Measurements from ENCODE around the gene ACIN1. TPM values are rescaled to one million over a fixed set of nuclear protein-coding genes. Genes with fewer than 3 reads are reported as not detected.
A peak's percentile ranks its signal among the peaks of the same experiment; 100 is the strongest.

ACIN1 gene
- polyA plus RNA-seq, 1 donor = 225 TPM

GRCh38 chr14:23104591-23105347 lies 9.8 kb upstream of the ACIN1 start, which contains the start of gene CIROP:
TSS of gene CIROP (minus strand) at chr14:23104989. CDS start at chr14:23104920, 69 bp downstream.
- no peak for DNase-seq
- H3K36me3 ChIP-seq (ENCODE audit: control insufficient read depth, insufficient read depth, low read length) = no peaks in the 10 kb centered on the region
- H3K4me3 ChIP-seq (ENCODE audit: low read length) = no peak within 1 kb of the TSS
- H3K4me1 ChIP-seq (ENCODE audit: control insufficient read depth, insufficient read depth, low read length) = no peaks in the 10 kb centered on the region
- WGBS (ENCODE audit: insufficient coverage, low lambda C conversion rate) = no CpG with 5 or more reads among the region's 11 CpGs
- no peak within 1 kb of the TSS for H3K27ac ChIP-seq (ENCODE audit: low read length)
- H3K27me3 ChIP-seq (ENCODE audit: control insufficient read depth, insufficient read depth, low read length) = peaks cover 10% of the 10 kb centered on the region
- H3K9me3 ChIP-seq (ENCODE audit: control insufficient read depth, low read depth, low read length) = peaks cover 7% of the 10 kb centered on the region

- Histone ChIP-seq H3K27ac (ENCODE audit: low read length) (no peak overlapping the region), H3K4me1 (ENCODE audit: control insufficient read depth, insufficient read depth, low read length) (no peaks in the 10 kb centered on the region), H3K9me3 (ENCODE audit: control insufficient read depth, low read depth, low read length) (peaks cover 7% of the 10 kb centered on the region), H3K4me3 (ENCODE audit: low read length) (no peak overlapping the region), H3K36me3 (ENCODE audit: control insufficient read depth, insufficient read depth, low read length) (peaks cover 5% of the 10 kb centered on the region), H3K27me3 (ENCODE audit: control insufficient read depth, insufficient read depth, low read length) (peaks cover 10% of the 10 kb centered on the region)
- DNase-seq = no peak
- WGBS (ENCODE audit: insufficient coverage, low lambda C conversion rate) = no CpG with 5 or more reads among the region's 6 CpGs
Measured at GRCh38 chr14:23104070-23104590, 9.2 kb upstream of the ACIN1 start.

GRCh38 chr14:23103581-23103980 lies 8.6 kb upstream of the ACIN1 start:
- Histone ChIP-seq H3K36me3 (ENCODE audit: control insufficient read depth, insufficient read depth, low read length) (peaks cover 9% of the 10 kb centered on the region), H3K27ac (ENCODE audit: low read length) (no peak overlapping the region), H3K4me3 (ENCODE audit: low read length) (no peak overlapping the region), H3K27me3 (ENCODE audit: control insufficient read depth, insufficient read depth, low read length) (peaks cover 10% of the 10 kb centered on the region), H3K9me3 (ENCODE audit: control insufficient read depth, low read depth, low read length) (peaks cover 6% of the 10 kb centered on the region), H3K4me1 (ENCODE audit: control insufficient read depth, insufficient read depth, low read length) (no peaks in the 10 kb centered on the region)
- no CpG with 5 or more reads among the region's 4 CpGs for WGBS (ENCODE audit: insufficient coverage, low lambda C conversion rate)
- DNase-seq = no peak

GRCh38 chr14:23102801-23103200 lies 7.9 kb upstream of the ACIN1 start:
- no peak overlapping the region for H3K4me3 ChIP-seq (ENCODE audit: low read length)
- H3K9me3 ChIP-seq (ENCODE audit: control insufficient read depth, low read depth, low read length) = no peaks in the 10 kb centered on the region
- H3K27ac ChIP-seq (ENCODE audit: low read length) = no peak overlapping the region
- no peaks in the 10 kb centered on the region for H3K4me1 ChIP-seq (ENCODE audit: control insufficient read depth, insufficient read depth, low read length)
- peaks cover 10% of the 10 kb centered on the region for H3K27me3 ChIP-seq (ENCODE audit: control insufficient read depth, insufficient read depth, low read length)
- WGBS (ENCODE audit: insufficient coverage, low lambda C conversion rate) = no CpG with 5 or more reads among the region's 2 CpGs
- H3K36me3 ChIP-seq (ENCODE audit: control insufficient read depth, insufficient read depth, low read length) = peaks cover 17% of the 10 kb centered on the region
- no peak for DNase-seq

- Histone ChIP-seq H3K4me3 (ENCODE audit: low read length) (no peak overlapping the region), H3K9me3 (ENCODE audit: control insufficient read depth, low read depth, low read length) (no peaks in the 10 kb centered on the region), H3K27ac (ENCODE audit: low read length) (no peak overlapping the region), H3K27me3 (ENCODE audit: control insufficient read depth, insufficient read depth, low read length) (peaks cover 10% of the 10 kb centered on the region), H3K36me3 (ENCODE audit: control insufficient read depth, insufficient read depth, low read length) (peaks cover 20% of the 10 kb centered on the region), H3K4me1 (ENCODE audit: control insufficient read depth, insufficient read depth, low read length) (no peaks in the 10 kb centered on the region)
- WGBS (ENCODE audit: insufficient coverage, low lambda C conversion rate) = 81% methylated on average over 2 of the region's 10 CpGs
- DNase-seq = no peak
Measured at GRCh38 chr14:23101986-23102625, 7.2 kb upstream of the ACIN1 start.

- no peak for DNase-seq
- 80% methylated on average over 1 of the region's 6 CpGs for WGBS (ENCODE audit: insufficient coverage, low lambda C conversion rate)
- Histone ChIP-seq H3K36me3 (ENCODE audit: control insufficient read depth, insufficient read depth, low read length) (peaks cover 20% of the 10 kb centered on the region), H3K4me3 (ENCODE audit: low read length) (no peak overlapping the region), H3K4me1 (ENCODE audit: control insufficient read depth, insufficient read depth, low read length) (no peaks in the 10 kb centered on the region), H3K27ac (ENCODE audit: low read length) (no peak overlapping the region), H3K9me3 (ENCODE audit: control insufficient read depth, low read depth, low read length) (no peaks in the 10 kb centered on the region), H3K27me3 (ENCODE audit: control insufficient read depth, insufficient read depth, low read length) (peaks cover 10% of the 10 kb centered on the region)
Measured at GRCh38 chr14:23101213-23101970, 6.5 kb upstream of the ACIN1 start.

GRCh38 chr14:23099212-23099861 lies 4.4 kb upstream of the ACIN1 start:
- DNase-seq = no peak
- no peaks in the 10 kb centered on the region for H3K9me3 ChIP-seq (ENCODE audit: control insufficient read depth, low read depth, low read length)
- H3K27ac ChIP-seq (ENCODE audit: low read length) = no peak overlapping the region
- WGBS (ENCODE audit: insufficient coverage, low lambda C conversion rate) = no CpG with 5 or more reads among the region's 10 CpGs
- no peaks in the 10 kb centered on the region for H3K4me1 ChIP-seq (ENCODE audit: control insufficient read depth, insufficient read depth, low read length)
- H3K4me3 ChIP-seq (ENCODE audit: low read length) = no peak overlapping the region
- peaks cover 6% of the 10 kb centered on the region for H3K27me3 ChIP-seq (ENCODE audit: control insufficient read depth, insufficient read depth, low read length)
- H3K36me3 ChIP-seq (ENCODE audit: control insufficient read depth, insufficient read depth, low read length) = peaks cover 20% of the 10 kb centered on the region

GRCh38 chr14:23097786-23098185 lies 2.9 kb upstream of the ACIN1 start:
- Histone ChIP-seq H3K4me3 (ENCODE audit: low read length) (no peak overlapping the region), H3K27me3 (ENCODE audit: control insufficient read depth, insufficient read depth, low read length) (peaks cover 1% of the 10 kb centered on the region), H3K4me1 (ENCODE audit: control insufficient read depth, insufficient read depth, low read length) (peaks cover 10% of the 10 kb centered on the region), H3K36me3 (ENCODE audit: control insufficient read depth, insufficient read depth, low read length) (peaks cover 20% of the 10 kb centered on the region), H3K9me3 (ENCODE audit: control insufficient read depth, low read depth, low read length) (no peaks in the 10 kb centered on the region), H3K27ac (ENCODE audit: low read length) (no peak overlapping the region)
- DNase-seq = no peak
- no CpG with 5 or more reads among the region's 7 CpGs for WGBS (ENCODE audit: insufficient coverage, low lambda C conversion rate)

GRCh38 chr14:23095196-23096108 lies 516 bp upstream of the ACIN1 start, which contains the start of gene C14orf119:
TSS of gene C14orf119 (plus strand) at chr14:23095505. CDS start at chr14:23097659, 2,154 bp downstream.
- peak; percentile 100 for DNase-seq
- H3K27me3 ChIP-seq (ENCODE audit: control insufficient read depth, insufficient read depth, low read length) = no peaks in the 10 kb centered on the region
- H3K9me3 ChIP-seq (ENCODE audit: control insufficient read depth, low read depth, low read length) = no peaks in the 10 kb centered on the region
- H3K4me3 ChIP-seq (ENCODE audit: low read length) = peak within 1 kb of the TSS; percentile 95
- peak within 1 kb of the TSS; percentile 98 for H3K27ac ChIP-seq (ENCODE audit: low read length)
- H3K36me3 ChIP-seq (ENCODE audit: control insufficient read depth, insufficient read depth, low read length) = peaks cover 39% of the 10 kb centered on the region
- H3K4me1 ChIP-seq (ENCODE audit: control insufficient read depth, insufficient read depth, low read length) = peaks cover 13% of the 10 kb centered on the region
- WGBS (ENCODE audit: insufficient coverage, low lambda C conversion rate) = no CpG with 5 or more reads among the region's 46 CpGs

Measured in large intestine (tissue), 3 donors.